ENCODE results near the gene FAM78A. TPM values are rescaled to one million over a fixed set of nuclear protein-coding genes. Genes with fewer than 3 reads are reported as not detected.

FAM78A gene
- total and polyA plus RNA-seq, 2 of the 8 experiments (the other 6 are each of a cell fraction or from before 2014, with no cell fraction given), result 3.1 TPM

DNA sequence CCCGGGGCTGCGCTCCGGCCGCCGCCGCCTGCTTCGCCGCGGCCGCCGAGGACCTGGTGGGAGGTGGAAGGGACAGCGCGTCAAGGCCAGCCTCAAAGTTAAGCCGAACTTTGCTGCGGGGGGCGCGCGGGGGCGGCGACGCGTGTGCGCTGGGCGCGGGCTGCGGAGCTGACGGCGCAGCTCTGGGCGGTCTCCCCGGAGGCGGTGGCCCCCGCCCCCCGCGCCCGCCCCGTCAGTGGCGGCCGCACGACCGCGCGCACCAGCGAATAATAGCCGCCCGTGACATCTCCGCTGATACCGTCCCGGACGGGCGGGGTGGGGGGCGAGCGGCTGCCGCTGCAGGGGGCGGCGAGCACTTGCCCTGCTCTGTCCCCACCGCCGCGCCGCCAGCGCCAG, 579 bp upstream of the FAM78A start:
- Histone ChIP-seq H3K4ac (replicated peaks; ENCODE audit: insufficient read length, low read depth, low read length) (no peak overlapping the region), H2BK20ac (ENCODE audit: low read length) (no peak overlapping the region), H4K5ac (ENCODE audit: insufficient read length, low read depth, low read length) (no peak overlapping the region), H2BK120ac (replicated peaks; ENCODE audit: low read depth, low read length) (no peak overlapping the region), H3K14ac (ENCODE audit: insufficient read length) (no peak overlapping the region), H4K8ac (ENCODE audit: extremely low read depth, insufficient read depth, low read length) (no peak overlapping the region), H4K91ac (replicated peaks; ENCODE audit: insufficient read length, low read length) (no peak overlapping the region), H3K23ac (ENCODE audit: insufficient read length) (no peak overlapping the region), H3K18ac (ENCODE audit: extremely low read depth, low read length) (no peak overlapping the region), H3K4me3 (ENCODE audit: extremely low read depth in 1 of 4, insufficient read depth in 2 of 4, low read depth in 3 of 4, low read length in 4 of 4) (peak overlapping the region; percentile 42 to 72 (median 47)), H2BK12ac (ENCODE audit: low read depth, low read length) (no peak overlapping the region), H2BK5ac (ENCODE audit: low read depth, low read length) (no peak overlapping the region), H3K27ac (ENCODE audit: low read depth, low read length) (no peak overlapping the region), H3K79me2 (ENCODE audit: control insufficient read depth in 1 of 2, insufficient read depth in 2 of 2, low read length in 2 of 2) (no peaks in the 10 kb centered on the region), H2BK15ac (ENCODE audit: low read length) (no peak overlapping the region), H2AFZ (ENCODE audit: low read length) (no peak overlapping the region), H3K23me2 (ENCODE audit: low read depth, low read length) (peaks cover 2% of the 10 kb centered on the region; the same call in 1 of the 2 replicates), H4K20me1 (replicated peaks in 1 of 2; ENCODE audit: control insufficient read depth in 1 of 2, insufficient read depth in 2 of 2, low read length in 2 of 2) (peaks cover 0 to under 1% of the 10 kb centered on the region in 2 experiments), H3K36me3 (ENCODE audit: control insufficient read depth in 2 of 4, insufficient read depth in 4 of 4, low read length in 3 of 4) (no peaks in the 10 kb centered on the region), H3K9ac (replicated peaks in 1 of 4; ENCODE audit: extremely low read depth in 1 of 4, low read depth in 3 of 4, low read length in 3 of 4) (no peak overlapping the region), H3K4me1 (replicated peaks in 1 of 4; ENCODE audit: control insufficient read depth in 3 of 4, insufficient read depth in 4 of 4, low read length in 3 of 4) (peaks cover 0 to 18% (median 7%) of the 10 kb centered on the region in 4 experiments; a peak in 6 of 7 replicates), H3K79me1 (ENCODE audit: low read depth, low read length) (no peaks in the 10 kb centered on the region), H2AK5ac (ENCODE audit: low read depth, low read length) (no peak overlapping the region), H3K4me2 (ENCODE audit: insufficient read depth in 1 of 2, low read depth in 2 of 2, low read length in 2 of 2) (peak overlapping the region; percentile 55 to 90), H3K9me3 (ENCODE audit: insufficient read depth in 2 of 2, low read depth in 1 of 2, low read length in 1 of 2) (no peaks in the 10 kb centered on the region), H3K27me3 (replicated peaks in 1 of 4; ENCODE audit: control insufficient read depth in 3 of 4, extremely low read depth in 1 of 4, insufficient read depth in 3 of 4, low read length in 3 of 4) (peaks cover 2 to 27% (median 18%) of the 10 kb centered on the region in 4 experiments), H3K56ac (replicated peaks; ENCODE audit: insufficient read length, low read depth, low read length) (no peak overlapping the region)
- ChIA-PET POLR2A (ENCODE audit: partially characterized antibody) (interaction anchor here (1.6 kb wide), 1 partner anchor 12 kb away, joined by 8 read pairs; the partner anchor contains the start of gene PLPP7), CTCF (ENCODE audit: partially characterized antibody) (interaction anchor here (0.7 to 1.5 kb wide), 5 partner anchors 9 to 60 kb away, joined by 3 to 4 read pairs (median 4); no protein-coding TSS in a partner anchor)
- FAIRE-seq (no peak), DNase-seq (ENCODE audit: low read depth in 1 of 2, low spot score in 2 of 2) (no peak)
- 0% methylated on average over 12 of the region's 60 CpGs; no CpG with 5 or more reads in 1 of the 2 experiments for WGBS, 2 experiments (ENCODE audit: extremely low coverage in 1 of 2, insufficient coverage in 1 of 2, insufficient read length in 1 of 2, insufficient replicate concordance in 2 of 2, low coverage in 1 of 2, low lambda C conversion rate in 2 of 2, missing lambda C conversion rate in 1 of 2)
- peak; percentile 16 for TF ChIP-seq KDM4A (IDR thresholded peaks at IDR 0.05; ENCODE audit: low read depth, low read length, severe bottlenecking)
- TF ChIP-seq KDM5A (IDR thresholded peaks at IDR 0.05; ENCODE audit: low read length), result no peak
- TF ChIP-seq SUZ12 (IDR thresholded peaks at IDR 0.05; ENCODE audit: low read length), result peak; percentile 43; the same call in 1 of the 2 replicates

Measured in H1 (cell line).